Natural killer cell (primary cell): ENCODE results near the gene STARD13. TPM values are rescaled to one million over a fixed set of nuclear protein-coding genes. Genes with fewer than 3 reads are reported as not detected.

Experiments
- ATAC-seq, 3 donors: fragments of 150-1000 bp in 2 of 3; fragments of 200-7000 bp in 1 of 3; cut with Tn5 transposase; 1 replicate in 1 of 3; 2 replicates in 2 of 3; pipeline ENCODE4 v1.10.0; 2021; ENCODE audit warnings: mild to moderate bottlenecking in 2 of 3, moderate library complexity in 2 of 3
- DNase-seq, 2 donors: peaks; one replicate each; pipeline versions ENCODE4 v3.0.0 to v3.0.0-alpha.2; 2013 to 2021; ENCODE audit warnings: mixed read lengths in 1 of 2
- H3K27ac ChIP-seq: one replicate; pipeline ENCODE4 v1.5.1; 2013; ENCODE audit warnings: mild to moderate bottlenecking, low read length
- H3K27me3 ChIP-seq: one replicate; pipeline ENCODE4 v1.6.1; 2013; ENCODE audit warnings: low read length; ENCODE audit not compliant: control insufficient read depth, insufficient read depth
- H3K36me3 ChIP-seq: one replicate; pipeline ENCODE4 v1.6.1; 2013; ENCODE audit warnings: low read length; ENCODE audit not compliant: control insufficient read depth, insufficient read depth
- H3K4me1 ChIP-seq: one replicate; pipeline ENCODE4 v1.6.1; 2013; ENCODE audit warnings: low read length; ENCODE audit not compliant: control insufficient read depth, insufficient read depth
- H3K4me3 ChIP-seq: one replicate; pipeline ENCODE4 v1.5.1; 2013; ENCODE audit warnings: low read length
- H3K9me3 ChIP-seq: one replicate; pipeline ENCODE4 v1.6.1; 2013; ENCODE audit warnings: low read length; ENCODE audit not compliant: control insufficient read depth, insufficient read depth
- H3K27ac Mint-ChIP-seq, 2 donors: one replicate each; pipeline ENCODE4 v1.8.0; 2022; ENCODE audit warnings: mild to moderate bottlenecking in 2 of 2, mixed read lengths in 2 of 2, moderate library complexity in 1 of 2
- H3K27me3 Mint-ChIP-seq, 2 donors: one replicate each; pipeline ENCODE4 v1.8.0; 2022; ENCODE audit warnings: low read depth in 2 of 2, mixed read lengths in 2 of 2
- H3K36me3 Mint-ChIP-seq: one replicate; pipeline ENCODE4 v1.8.0; 2022; ENCODE audit warnings: mixed read lengths
- H3K4me1 Mint-ChIP-seq, 2 donors: one replicate each; pipeline ENCODE4 v1.8.0; 2022; ENCODE audit warnings: mixed read lengths in 2 of 2
- H3K4me3 Mint-ChIP-seq: one replicate; pipeline ENCODE4 v1.8.0; 2022; ENCODE audit warnings: mild to moderate bottlenecking, moderate library complexity, mixed read lengths
- H3K9me3 Mint-ChIP-seq, 2 donors: one replicate each; pipeline ENCODE4 v1.8.0; 2022; ENCODE audit warnings: mixed read lengths in 2 of 2
- WGBS: methylation state at CpG from one replicate; pipeline ENCODE4 v1.1.7; 2013; ENCODE audit warnings: missing lambda C conversion rate; ENCODE audit not compliant: insufficient coverage; 5-methylcytosine and 5-hydroxymethylcytosine counted together
- intact Hi-C: fragments of 100-400 bp; cut with micrococcal nuclease; formaldehyde crosslinking; loops from one replicate; pipeline ENCODE4 v1.14.2; 2022
- total RNA-seq, 4 donors: library from RNA; stranded (reverse); fragments of 120-200 nt in 1 of 4; gene quantifications; one replicate each; pipeline versions ENCODE4 v1.2.3 to v1.2.4, GENCODE V29; 2013 to 2022
- TF ChIP-seq, protein P1 (sequence below): fragments of 200-600 bp; IDR thresholded peaks from one replicate; pipeline ENCODE4 v1.8.0; 2022; ENCODE audit warnings: antibody characterized with exemption

Gene STARD13
- total RNA-seq, 3 donors from 2014 or later (not counting 1 experiment from before 2014, with no cell fraction given), result not detected

- DNase-seq, result no peak
Observed at GRCh38 chr13:33191425-33192210, 93.9 kb downstream of the STARD13 start.

DNA sequence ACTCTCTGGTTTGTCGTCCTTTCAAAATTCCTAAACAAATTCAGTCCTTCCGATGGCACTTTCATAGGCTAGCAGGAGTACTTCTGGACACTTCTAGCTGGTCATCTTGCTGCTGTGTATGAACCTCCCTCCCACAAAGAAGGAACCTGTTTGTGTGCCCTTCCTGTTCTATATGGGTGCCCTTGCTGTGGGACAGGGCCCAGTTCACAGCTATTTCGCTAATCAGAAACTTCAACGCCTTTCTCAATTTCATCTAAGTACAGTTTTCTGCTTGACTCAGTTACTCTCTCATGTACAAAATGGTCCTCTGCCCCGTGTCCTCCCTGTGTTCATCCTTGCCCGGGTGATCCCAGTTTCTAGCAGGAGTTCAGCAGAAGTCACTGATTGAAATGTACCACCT, 96.1 kb downstream of the STARD13 start:
- H3K27me3 Mint-ChIP-seq, result no peaks in the 10 kb centered on the region
- H3K9me3 ChIP-seq, result no peaks in the 10 kb centered on the region

More at GRCh38 chr13:33191425-33192210, 93.9 kb downstream of the STARD13 start:
- no peaks in the 10 kb centered on the region for H3K36me3 Mint-ChIP-seq
- H3K4me3 Mint-ChIP-seq, result no peak overlapping the region
- Histone ChIP-seq H3K4me3 (no peak overlapping the region), H3K27me3 (no peaks in the 10 kb centered on the region), H3K27ac (no peak overlapping the region), H3K36me3 (no peaks in the 10 kb centered on the region), H3K4me1 (no peaks in the 10 kb centered on the region), H3K9me3 (no peaks in the 10 kb centered on the region)
- ATAC-seq, result no peak
- intact Hi-C loops, result no loop called here
- H3K27me3 Mint-ChIP-seq, result no peaks in the 10 kb centered on the region
- no peak overlapping the region for H3K27ac Mint-ChIP-seq
- peaks cover 6 to 7% of the 10 kb centered on the region in 2 donors for H3K4me1 Mint-ChIP-seq
- WGBS, result 94% methylated on average over 4 of the region's 4 CpGs
- H3K9me3 Mint-ChIP-seq, result no peaks in the 10 kb centered on the region
- TF ChIP-seq, protein P1, sequence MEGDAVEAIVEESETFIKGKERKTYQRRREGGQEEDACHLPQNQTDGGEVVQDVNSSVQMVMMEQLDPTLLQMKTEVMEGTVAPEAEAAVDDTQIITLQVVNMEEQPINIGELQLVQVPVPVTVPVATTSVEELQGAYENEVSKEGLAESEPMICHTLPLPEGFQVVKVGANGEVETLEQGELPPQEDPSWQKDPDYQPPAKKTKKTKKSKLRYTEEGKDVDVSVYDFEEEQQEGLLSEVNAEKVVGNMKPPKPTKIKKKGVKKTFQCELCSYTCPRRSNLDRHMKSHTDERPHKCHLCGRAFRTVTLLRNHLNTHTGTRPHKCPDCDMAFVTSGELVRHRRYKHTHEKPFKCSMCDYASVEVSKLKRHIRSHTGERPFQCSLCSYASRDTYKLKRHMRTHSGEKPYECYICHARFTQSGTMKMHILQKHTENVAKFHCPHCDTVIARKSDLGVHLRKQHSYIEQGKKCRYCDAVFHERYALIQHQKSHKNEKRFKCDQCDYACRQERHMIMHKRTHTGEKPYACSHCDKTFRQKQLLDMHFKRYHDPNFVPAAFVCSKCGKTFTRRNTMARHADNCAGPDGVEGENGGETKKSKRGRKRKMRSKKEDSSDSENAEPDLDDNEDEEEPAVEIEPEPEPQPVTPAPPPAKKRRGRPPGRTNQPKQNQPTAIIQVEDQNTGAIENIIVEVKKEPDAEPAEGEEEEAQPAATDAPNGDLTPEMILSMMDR, result no peak

DNA sequence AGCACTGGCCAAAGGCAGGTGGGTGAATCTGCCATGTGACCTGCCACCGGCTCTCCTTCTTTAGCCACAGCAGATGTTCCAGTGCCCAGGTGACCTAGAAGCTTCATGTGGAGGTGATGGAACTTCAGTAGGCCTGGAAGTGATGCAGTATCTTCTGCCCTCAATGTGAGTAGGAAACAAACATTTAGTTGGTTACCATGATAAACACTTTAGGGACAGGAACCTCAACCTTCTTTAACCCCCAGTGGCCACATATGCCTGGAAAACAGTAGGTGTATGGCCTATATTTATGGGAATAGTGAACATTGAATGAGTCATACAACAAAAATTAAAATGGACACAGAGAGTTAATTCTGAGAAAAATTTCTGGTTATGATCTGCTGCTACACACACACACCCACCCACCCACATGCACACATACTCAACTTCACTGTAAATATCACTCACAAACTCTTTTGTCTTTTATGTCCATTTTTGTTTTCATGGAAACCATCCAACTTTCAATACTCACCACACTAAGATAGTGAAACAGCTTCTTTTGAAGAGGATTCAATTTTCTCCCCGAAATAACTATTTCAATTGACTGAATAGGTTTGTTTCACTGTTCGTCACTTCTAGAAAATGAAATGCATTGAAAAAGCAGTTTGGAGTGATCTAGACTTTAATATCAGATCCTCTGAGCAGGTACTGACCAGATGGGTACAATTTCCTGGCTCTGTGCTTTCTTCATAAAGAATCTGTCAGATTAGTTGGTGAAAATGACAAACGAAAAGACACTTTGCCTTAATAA, 97.3 kb downstream of the STARD13 start:
- WGBS, result 92% methylated on average over 3 of the region's 4 CpGs
- ATAC-seq, result no peak
- peaks cover 6 to 7% of the 10 kb centered on the region in 2 donors for H3K4me1 Mint-ChIP-seq
- TF ChIP-seq, protein P1, result no peak
- H3K27ac Mint-ChIP-seq, result no peak overlapping the region
- Histone ChIP-seq H3K27ac (no peak overlapping the region), H3K4me3 (no peak overlapping the region), H3K36me3 (no peaks in the 10 kb centered on the region), H3K9me3 (no peaks in the 10 kb centered on the region), H3K27me3 (no peaks in the 10 kb centered on the region), H3K4me1 (no peaks in the 10 kb centered on the region)
- intact Hi-C loops, result no loop called here
- H3K9me3 Mint-ChIP-seq, result no peaks in the 10 kb centered on the region
- H3K36me3 Mint-ChIP-seq, result no peaks in the 10 kb centered on the region
- no peak for DNase-seq
- no peak overlapping the region for H3K4me3 Mint-ChIP-seq
- H3K27me3 Mint-ChIP-seq, result peaks cover 0 to 4% of the 10 kb centered on the region in 2 donors

More for the DNA sequence above, 96.1 kb downstream of the STARD13 start:
- Histone ChIP-seq H3K36me3 (no peaks in the 10 kb centered on the region), H3K4me1 (no peaks in the 10 kb centered on the region), H3K27me3 (no peaks in the 10 kb centered on the region), H3K4me3 (no peak overlapping the region), H3K27ac (no peak overlapping the region)
- ATAC-seq (no peak), DNase-seq (no peak)
- Mint-ChIP-seq H3K4me3 (no peak overlapping the region), H3K36me3 (no peaks in the 10 kb centered on the region), H3K4me1 (peaks cover 6 to 7% of the 10 kb centered on the region in 2 donors), H3K9me3 (no peaks in the 10 kb centered on the region), H3K27ac (no peak overlapping the region)
- TF ChIP-seq, protein P1, result no peak
- intact Hi-C loops, result no loop called here
- WGBS, result 94% methylated on average over 5 of the region's 6 CpGs
